Measurements from ENCODE around the gene SH3PXD2A.
A peak's percentile ranks its signal among the peaks of the same experiment; 100 is the strongest.
"Not testable (repeated sequence)": the region's sequence is repeated elsewhere in the genome, so short reads cannot be mapped to it uniquely, and the experiment has no call there.

The SH3PXD2A gene

DNA sequence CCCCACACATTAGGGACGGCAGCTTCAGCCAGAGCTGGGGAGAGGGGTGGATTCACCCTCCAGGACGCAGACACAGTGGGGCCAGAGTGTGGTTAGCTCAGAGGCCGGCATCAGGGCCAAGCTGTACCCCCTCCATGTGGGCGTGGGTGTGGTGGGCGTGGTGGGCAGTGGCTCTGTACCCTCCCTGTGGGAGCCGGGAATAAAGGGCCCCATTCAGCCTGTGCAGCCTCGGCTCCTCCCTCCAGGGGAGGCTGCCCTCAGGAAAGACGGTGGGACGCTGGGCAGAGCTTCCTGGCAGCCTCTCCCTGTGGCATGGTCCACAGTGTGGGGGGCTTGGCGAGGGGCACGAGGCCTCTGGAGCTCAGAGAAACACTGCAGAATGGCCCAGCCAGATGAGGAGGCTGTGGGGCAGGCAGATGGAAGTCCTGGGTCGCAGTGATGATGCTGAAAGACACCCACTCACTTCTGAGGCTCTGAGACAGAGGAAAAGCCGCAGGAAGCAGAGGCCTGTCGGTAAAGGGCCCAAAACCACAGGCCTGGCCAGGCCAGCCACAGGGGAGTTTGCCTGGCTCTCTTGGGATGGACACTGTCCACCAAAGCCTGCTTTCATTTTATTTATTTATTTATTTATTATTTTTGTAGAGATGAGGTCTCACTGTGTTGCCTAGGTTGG is 108.0 kb downstream of the SH3PXD2A start:
- no peak for DNase-seq (ENCODE audit: low read depth in 2 of 2)

DNA sequence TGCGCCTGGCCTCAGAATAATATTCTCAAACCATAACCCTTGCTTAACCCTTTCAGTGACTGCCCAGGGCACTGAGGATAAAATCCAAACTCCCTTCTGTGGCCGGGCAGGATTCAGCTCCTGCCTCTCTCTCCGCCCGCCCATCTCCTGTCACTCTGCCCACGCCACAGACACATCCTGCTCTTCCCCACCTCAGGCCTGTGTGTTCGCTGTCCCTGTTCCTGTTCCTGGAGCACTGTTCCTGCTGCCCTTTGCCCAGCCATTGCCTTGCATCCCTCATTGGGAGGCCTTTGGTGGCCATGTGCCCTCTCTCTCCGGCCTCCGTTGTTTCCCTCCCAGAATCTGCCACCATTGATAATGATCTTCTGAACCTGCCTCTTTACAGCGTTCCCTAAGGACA is 108.8 kb downstream of the SH3PXD2A start:
- no peak for DNase-seq (ENCODE audit: low read depth in 2 of 2)

DNA sequence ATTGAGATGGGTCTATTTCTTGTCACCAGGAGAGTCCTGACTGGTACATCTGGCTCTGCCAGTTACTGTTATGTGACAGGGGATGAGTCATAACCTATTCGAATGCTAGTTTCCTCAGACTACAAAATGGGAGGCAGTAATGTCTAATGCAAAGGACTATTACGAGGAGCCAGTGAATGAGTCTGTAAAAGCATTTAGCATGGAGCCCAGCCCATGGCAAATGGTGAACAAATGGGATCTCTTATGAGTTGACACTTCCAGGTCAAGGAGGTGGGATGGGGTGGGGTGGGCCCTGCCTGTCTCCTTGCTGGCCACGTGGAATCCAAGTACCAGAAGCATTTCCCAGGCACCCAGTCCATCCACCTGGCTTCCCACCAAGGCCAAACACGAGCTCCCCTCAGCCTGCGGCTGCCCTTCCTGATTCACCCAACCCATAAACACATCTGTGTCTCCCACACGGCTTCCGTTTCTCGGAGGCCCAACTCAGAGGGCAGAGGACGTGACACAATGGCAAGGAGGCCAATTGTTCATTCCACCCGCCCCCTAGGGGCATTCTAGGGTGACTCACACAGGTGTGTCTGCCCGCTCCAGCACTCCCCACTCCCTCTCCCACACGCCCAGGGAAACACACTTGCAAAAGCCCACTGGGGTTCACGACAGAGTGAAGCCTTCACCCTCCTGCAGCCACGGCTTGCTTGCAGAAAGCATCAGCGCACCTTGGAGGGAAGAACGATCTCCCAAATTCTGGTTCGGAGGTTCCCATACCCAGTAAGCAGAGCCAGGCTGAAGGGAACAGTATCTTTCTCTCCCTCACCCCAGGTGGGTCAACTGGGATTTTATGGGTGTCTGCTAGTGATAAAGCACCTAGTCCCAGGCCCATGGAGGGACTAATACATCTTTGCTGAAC is 109.8 kb downstream of the SH3PXD2A start:
- peak; percentile 23 to 35 for DNase-seq (ENCODE audit: low read depth in 2 of 2)

DNA sequence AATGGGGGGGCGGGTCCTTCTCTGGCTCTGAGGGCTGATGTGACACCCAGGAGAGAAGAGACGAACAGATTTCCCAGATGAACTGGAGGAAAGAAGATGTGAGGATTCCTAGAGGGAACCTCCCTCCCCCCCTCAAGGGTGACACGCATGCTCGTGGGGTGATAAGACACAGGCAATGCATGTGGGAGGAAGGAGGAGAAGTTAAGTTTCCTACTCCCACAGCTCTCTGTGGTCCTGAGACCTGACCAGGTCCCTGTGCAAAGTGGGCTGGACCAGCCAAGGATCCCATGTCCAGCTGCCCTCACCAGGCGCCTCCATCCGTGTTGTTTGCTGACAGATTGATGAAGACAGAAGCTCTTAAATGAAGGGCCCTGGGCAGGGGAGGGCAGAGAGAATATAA is 112.6 kb downstream of the SH3PXD2A start:
- no peak for DNase-seq (ENCODE audit: low read depth in 2 of 2)

DNA sequence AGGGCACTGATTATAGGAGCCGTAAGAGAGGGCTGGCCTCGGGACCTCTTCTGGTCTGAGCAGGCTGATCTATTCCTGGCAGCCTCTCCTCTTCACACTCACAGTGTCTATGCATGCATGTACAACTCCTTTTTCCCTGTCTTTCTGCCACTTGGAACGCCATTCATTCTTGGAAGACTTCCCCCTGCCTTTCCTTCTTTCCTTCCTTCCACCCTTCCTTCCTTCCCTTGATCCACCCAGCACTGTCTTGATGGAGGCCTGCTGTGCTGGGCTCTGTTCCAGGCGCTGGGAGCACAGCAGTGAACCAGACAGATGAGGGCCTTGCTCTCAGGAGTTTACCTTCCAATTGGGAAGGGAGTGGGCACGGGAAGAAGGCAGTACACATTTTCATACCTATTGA is 114.8 kb downstream of the SH3PXD2A start:
- DNase-seq (ENCODE audit: low read depth in 2 of 2) = no peak

DNA sequence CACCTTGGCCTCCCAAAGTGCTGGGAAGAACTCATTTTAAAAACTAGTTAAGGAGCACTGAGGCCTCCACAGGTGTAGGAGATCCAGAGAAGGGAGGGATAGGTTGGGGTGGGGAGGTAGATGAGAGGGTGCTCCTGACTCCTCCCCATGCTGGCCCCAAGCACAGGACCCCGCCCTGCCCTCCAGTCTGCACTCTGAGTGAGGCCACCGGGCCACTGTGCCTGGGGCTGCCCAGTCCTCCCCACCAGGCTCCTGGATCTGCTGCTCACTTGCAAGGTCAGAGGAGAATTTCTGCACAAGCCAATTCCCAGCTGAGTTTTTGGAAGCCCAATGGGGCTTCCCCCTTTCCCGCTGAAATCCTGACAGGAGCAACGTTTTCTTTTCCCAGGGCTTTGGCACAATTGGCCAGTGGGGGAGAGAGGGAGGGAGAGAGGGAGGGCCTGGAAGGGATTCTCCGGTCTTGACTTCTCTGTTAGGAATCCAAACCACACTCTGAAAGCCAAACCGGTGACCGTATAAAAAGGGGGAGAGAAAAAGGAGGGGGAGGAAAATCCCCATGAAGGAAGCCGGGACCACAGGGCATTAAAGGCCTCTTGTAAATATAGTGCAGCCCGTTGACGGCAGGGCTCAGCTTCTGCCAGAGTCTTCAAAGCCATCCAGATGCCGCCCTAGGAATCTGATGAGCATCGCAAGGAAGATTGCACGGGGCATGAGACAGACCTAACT is 116.2 kb downstream of the SH3PXD2A start:
- no peak for DNase-seq (ENCODE audit: low read depth in 2 of 2)

DNA sequence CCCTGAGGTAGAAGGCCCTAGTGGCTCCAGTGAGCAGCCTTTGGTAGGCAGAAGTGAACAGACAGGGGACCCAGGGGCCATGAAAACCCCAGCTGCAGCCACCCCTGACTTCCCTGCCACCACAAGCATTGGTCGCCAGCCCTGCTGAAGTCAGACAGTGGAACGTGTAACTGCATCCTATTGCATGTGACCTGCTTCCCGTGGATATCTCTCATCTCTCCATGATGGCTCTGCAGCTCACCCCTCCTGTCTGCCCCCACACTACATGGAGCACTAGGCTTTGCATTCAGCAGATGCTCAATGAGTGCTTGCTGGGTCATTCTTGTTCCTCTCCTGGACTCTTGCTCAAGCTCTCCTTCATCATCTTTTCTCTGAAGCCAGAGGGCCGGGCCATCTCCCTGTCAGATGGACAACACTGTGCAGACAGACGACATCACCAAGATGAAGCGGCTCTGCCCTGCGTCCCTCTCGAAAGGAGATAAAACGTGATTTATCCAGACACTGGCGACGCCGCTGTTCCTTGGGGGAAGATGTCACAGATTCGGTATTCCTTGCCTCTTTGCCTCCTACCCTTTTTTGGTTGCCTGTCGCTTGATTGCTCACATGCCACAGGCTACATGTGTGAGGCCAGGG is 117.5 kb downstream of the SH3PXD2A start:
- DNase-seq (ENCODE audit: low read depth in 2 of 2) = no peak

DNA sequence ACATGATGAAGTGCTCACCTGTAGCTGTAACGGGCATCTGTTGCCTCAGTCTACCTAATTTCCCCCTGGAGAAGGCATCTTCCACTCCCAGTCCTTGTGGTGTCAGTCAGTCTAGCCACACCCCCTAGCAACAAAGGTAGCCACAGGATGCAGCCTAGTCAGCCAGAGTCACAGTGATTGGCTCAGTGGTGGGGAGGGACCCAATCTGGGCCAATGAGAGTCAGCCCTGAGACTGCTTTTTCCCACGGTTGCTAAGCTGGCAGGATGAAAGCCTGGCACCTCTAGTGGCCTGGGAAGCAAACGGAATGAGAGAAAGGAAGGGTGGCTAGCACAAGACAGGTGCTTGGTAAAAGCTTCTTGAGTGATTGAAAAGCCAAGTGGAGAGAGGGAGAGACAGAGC is 118.6 kb downstream of the SH3PXD2A start:
- DNase-seq (ENCODE audit: low read depth in 2 of 2) = no peak

DNA sequence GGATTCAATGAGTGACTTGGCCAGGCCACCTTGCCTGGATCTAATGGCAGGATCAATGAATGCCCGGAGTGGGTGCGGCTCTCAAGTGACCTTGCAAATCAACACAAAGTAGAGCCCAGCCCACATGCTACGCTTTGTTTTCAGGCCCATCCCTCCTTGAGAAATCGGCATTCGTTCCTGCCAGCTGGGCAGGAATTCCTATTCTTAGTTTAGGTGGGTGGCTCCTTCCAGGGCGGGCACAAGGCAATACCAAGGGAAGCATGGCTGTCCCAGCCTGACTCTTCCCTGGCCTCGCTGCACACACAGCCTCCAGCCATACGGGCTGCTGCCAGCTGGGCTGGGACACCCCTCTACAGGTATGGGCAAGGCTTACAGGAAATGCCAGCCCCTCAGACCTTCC is 119.3 kb downstream of the SH3PXD2A start:
- DNase-seq (ENCODE audit: low read depth in 2 of 2) = no peak

DNA sequence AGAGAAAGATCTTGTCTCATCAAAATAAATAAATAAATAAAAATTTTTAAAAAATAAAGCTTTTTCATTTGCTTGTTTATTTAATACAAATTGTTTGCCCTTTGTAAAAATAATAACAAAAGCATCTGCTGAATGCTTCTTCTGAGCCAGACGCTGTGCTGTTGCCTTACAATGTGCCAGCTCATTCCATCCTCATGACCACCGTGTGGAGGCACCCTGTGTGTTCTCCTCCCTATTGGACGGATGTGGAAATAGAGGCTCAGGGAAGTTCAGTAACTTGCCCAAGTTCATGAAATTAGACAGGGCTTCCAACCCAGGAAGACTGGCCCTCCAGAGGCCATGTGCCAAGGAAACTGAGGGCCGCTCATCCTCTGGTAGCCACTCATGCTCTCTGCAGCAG is 120.6 kb downstream of the SH3PXD2A start:
- DNase-seq (ENCODE audit: low read depth in 2 of 2) = no peak

DNA sequence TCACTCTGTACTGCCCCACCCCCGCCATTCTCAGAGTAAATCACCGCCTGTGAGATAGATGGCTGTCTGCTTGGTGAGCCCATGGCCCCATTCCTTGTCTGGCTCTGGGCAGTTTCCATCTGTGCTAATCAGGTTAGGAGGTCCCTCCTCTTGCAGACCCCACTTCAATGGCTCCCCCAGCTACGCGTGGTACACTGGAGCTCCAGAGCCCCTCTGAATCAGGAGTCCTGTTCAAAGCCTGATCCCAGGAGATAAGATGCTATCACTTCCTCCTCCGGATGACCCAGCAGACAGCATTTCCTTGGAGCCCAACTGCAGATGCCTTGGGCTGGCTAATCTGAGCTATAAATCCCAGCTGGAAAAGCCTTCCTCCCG is 122.3 kb downstream of the SH3PXD2A start:
- DNase-seq (ENCODE audit: low read depth in 2 of 2) = no peak

DNA sequence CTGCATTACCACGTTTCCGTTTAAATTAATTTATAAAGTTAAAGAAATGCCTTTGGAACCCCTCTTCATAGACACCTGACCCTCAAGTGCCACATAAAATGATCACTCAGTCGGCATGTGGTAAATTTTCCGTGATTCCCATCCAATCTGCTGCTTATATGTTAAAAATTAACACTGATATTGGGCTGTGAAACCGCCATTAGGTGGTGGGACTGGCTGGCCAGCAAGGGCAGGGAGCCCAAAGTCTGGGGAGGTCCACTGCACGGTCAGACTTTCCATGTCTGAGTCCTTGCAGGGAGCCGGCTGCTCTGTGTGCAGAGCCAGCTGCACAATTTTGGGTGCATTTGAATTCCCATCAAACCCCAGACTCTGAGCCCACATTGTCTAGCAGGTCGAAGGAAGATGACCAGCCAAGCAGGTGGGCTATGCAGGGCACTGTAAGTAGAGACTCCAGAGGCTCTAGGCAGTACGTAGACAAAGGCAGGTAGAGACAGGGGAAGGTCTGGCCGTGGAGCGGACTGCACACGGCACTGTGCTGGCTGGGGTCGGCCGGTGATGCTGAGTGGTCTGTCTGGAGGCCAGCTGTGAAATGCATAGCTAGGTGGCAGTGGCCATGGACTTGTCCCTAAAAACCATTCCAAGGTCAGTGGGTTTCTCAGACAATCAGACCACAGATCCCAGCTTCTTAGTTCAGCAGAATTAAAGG is 122.9 kb downstream of the SH3PXD2A start:
- DNase-seq (ENCODE audit: low read depth in 2 of 2) = no peak

DNA sequence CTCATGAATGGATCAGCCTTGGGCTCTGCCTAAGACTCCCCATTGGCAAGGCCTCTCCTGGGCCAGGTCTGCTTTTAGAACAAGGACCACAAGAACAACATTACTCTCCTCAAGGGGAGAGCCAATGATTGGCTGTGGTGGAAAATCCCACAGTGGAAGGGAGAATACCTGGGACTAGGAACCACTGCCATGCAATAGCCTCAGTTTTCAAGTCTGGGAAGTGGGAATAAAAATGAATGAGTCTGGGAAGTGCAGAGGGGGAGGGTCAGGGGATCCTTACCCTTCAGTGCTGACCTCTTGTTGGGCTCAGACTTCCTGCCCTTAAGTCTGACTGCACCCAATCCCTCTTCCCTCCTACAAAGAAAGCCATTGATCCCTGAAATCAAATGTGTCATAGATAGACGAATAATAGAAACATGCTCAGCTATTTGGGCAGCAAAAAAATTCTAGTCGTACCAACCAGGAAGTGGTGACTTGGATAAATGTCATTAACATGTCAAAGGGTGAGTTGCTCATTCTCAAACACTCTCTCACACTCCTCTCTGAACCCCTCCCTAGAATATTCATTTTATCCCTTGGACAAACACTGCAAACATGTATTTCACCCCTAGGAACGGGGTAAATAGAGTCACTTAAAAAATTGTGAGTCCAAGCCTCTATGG is 123.6 kb downstream of the SH3PXD2A start:
- no peak for DNase-seq (ENCODE audit: low read depth in 2 of 2)

DNA sequence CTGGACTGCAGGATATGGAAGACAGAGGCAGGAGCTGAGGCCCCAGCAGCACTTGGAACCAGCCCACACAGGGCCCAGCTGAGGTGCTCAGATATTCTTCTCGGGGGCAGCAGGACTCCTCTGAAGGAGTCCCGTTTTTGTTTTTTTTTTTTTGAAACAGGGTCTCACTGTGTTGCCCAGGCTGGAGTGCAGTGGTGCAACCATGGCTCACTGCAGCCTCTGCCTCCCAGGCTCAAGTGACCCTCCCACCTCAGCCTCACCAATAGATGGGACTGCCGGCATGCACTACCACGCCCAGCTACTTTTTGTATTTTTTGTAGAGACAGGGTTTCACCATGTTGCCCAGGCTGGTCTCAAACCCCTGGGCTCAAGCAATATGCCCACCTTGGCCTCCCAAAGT is 124.3 kb downstream of the SH3PXD2A start:
- DNase-seq (ENCODE audit: low read depth in 2 of 2) = not testable (repeated sequence)

DNA sequence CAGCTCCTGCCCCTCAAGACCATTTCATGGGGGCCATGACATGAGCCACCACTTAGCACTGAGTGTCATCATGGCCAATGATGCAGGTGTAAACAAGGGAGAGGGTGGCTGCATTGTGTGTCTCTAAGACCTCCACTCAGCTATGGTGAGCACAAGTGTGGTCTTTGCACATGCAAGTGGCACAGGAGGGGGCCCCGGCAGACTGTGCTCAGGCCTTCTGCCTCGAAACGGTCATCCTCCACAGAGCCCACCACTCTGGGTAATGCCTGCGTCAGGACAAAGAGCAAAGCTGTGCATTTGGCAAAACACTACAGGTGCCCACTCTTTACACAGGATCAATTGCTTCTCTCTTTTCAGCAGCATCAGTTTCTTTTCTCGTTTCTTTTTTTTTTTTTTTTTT is 125.5 kb downstream of the SH3PXD2A start:
- DNase-seq (ENCODE audit: low read depth in 2 of 2) = no peak

DNA sequence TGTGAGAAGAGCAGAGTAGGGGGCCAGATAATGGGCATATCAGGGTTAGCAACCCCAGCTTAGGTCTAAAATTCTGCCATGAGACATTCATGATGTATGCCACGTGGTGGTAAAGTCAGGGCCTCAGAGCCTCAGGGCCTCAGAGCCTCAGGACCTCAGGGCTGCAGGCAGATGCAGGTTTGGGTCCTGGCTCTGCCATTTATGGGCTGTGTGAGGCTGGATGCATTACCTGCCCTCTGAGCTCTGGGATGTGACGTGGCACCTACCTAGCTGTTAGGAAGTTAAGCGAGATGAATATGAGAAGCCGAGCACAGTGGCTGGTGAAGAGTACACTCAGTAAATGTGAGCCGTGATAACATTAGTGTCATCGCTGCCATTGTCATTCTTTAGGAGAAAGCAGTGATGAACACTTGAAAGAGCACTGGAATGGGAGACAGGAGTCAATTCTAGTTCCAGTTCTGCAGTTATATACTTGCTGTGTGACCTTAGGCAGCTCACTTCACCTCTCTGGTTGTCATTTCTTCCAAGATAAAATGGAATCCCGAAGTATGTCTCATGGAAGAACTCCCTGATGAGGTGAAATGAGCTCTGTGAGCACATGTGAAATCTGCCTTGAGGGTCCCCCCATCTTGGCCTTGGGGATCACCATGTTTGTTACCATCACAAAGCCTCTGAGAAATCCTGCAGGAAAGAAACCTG is 127.2 kb downstream of the SH3PXD2A start:
- no peak for DNase-seq (ENCODE audit: low read depth in 2 of 2)

DNA sequence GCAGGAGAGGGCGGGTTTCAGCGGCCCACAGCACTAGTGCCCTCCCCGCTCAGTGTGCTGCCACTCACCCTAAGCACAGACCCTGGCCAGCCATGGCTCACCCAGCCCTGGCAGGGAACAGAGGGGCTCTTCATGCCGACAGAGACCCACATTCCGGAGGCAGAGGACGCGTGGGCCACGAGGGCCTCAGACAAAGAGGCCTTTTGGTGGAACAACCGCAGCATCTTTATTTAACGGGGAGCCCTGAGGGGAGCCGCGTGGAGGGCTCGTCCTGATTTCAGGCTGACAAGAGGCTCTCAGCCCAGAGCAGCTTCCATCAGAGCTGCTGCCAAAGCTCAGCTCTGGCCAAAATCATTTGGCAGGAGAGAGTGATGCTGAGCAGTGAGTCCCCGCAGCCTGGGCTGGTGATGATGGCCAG is 127.8 kb downstream of the SH3PXD2A start:
- DNase-seq (ENCODE audit: low read depth in 2 of 2) = no peak

DNA sequence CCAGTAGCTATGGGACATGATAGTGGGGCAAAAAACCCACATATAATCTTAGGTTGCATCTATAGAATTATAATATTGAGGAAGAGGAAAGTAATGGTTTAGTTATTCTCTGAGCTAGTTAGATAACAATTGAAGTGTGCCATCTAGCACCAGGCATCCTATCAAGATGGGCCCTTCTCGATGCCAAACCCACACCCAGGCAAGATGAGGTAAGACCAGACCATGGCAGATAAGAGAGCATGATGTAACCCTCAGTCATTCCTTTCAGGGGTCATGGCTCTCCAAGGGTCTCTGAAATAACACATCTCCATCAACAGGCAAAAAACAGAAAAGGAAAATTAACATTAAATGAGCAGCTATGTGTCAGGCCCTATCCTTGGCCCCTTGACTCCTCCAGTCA is 128.7 kb downstream of the SH3PXD2A start:
- no peak for DNase-seq (ENCODE audit: low read depth in 2 of 2)

DNA sequence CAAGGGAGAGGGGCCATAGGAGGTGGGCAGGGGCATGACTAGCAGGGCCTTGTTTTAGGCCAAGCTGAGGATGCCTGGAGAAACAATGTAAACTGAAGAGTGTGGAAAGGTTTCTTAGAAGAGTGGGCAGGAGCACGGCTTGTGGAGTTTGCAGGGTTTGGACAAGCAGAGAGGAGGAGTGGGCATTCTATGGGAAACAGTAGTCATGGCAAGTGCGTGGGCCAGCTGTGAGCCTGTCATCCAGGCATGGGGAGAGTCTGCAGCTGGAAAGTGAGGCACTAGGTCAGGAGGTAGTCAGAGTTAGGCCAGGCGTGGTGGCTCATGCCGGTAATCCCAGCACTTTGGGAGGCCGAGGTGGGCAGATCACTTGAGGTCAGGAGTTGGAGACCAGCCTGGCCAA is 130.1 kb downstream of the SH3PXD2A start:
- no peak for DNase-seq (ENCODE audit: low read depth in 2 of 2)

DNA sequence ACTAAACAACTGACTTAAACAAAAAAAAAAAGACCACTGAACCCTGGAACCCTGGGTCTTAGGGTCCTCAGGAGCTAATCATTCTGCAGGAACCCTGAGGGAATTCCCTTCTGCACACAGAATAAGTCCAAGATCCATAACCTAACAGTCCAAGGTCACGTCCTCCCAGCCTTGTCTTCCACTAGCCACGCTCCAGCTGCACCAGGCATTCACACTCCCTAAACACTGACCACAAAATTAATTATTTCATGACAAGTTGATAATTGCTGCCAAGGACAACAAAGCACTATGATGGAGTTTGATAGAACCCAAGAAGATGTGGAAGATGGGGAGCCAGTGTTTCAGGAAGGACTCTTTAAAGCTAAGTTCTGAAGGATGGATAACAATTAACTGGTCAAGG is 130.6 kb downstream of the SH3PXD2A start:
- DNase-seq (ENCODE audit: low read depth in 2 of 2) = no peak

Data from stimulated activated CD8-positive, alpha-beta memory T cell treated with anti-CD3 and anti-CD28 coated beads, Interleukin-15, amount 100 ng/mL, for 4 hours (primary cell).